ENCODE data around the gene SHANK2. TPM values are rescaled to one million over a fixed set of nuclear protein-coding genes. Genes with fewer than 3 reads are reported as not detected.

Gene SHANK2
- total and polyA plus RNA-seq, 10 of the 15 experiments (the other 5 are each of a cell fraction or from before 2014, with no cell fraction given): 0.01 to 0.31 (median 0.10) TPM; not detected in 5

DNA sequence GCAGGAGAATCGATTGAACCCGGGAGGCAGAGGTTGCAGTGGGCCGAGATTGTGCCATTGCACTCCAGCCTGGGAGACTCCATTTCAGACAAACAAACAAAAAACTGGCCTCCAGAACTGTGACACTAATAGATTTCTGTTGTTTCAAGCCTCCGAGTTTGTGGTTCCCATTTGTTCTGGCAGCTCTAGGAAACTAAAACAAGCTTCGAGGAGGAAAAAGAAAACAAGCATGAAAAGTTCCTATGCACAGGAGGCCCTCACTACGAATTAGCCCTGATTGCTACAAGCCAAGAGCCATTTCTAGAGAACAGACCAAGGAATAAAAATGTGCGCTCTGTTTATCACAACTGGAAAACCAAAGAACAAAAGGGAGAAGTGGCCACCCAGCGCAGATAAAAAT is 47.8 kb upstream of the SHANK2 start:
- Histone ChIP-seq H3K27ac (ENCODE audit: control insufficient read depth, insufficient read depth) (no peak overlapping the region), H3K36me3 (ENCODE audit: control insufficient read depth in 2 of 2, insufficient read depth in 2 of 2, low read length in 1 of 2) (no peaks in the 10 kb centered on the region), H4K20me1 (ENCODE audit: control insufficient read depth, insufficient read depth) (no peaks in the 10 kb centered on the region), H3K27me3 (replicated peaks in 1 of 2; ENCODE audit: control insufficient read depth in 2 of 2, insufficient read depth in 2 of 2, low read length in 1 of 2) (peaks cover 4 to 5% of the 10 kb centered on the region in 2 experiments; a peak in 1 of 4 replicates), H3K4me3 (no peak overlapping the region), H3K9me3 (replicated peaks; ENCODE audit: control insufficient read depth, insufficient read depth, low read length) (no peaks in the 10 kb centered on the region), H3K79me2 (ENCODE audit: control insufficient read depth, insufficient read depth, low read length) (no peaks in the 10 kb centered on the region), H3K9ac (ENCODE audit: control insufficient read depth, insufficient read depth, low read length) (no peak overlapping the region), H2AFZ (ENCODE audit: control insufficient read depth, low read depth, low read length) (no peak overlapping the region), H3K4me1 (ENCODE audit: control insufficient read depth, insufficient read depth, low read length) (no peaks in the 10 kb centered on the region), H3K4me2 (ENCODE audit: control insufficient read depth, insufficient read depth) (no peak overlapping the region)
- intact Hi-C loops (cut with micrococcal nuclease; ENCODE audit: unreplicated experiment) (no loop called here), in situ Hi-C loops (cut with MboI) (no loop called here)
- no peak for TF ChIP-seq EP300 (IDR thresholded peaks at IDR 0.05; ENCODE audit: borderline replicate concordance in 1 of 2, control insufficient read depth in 1 of 2, low read depth in 2 of 2, low read length in 2 of 2)
- TF ChIP-seq RAD21 (IDR thresholded peaks at IDR 0.05; ENCODE audit: insufficient read depth, low read depth, low read length): no peak
- no peak for TF ChIP-seq NFYB (IDR thresholded peaks at IDR 0.05; ENCODE audit: insufficient read depth, low read depth, low read length)
- TF ChIP-seq, protein P1, sequence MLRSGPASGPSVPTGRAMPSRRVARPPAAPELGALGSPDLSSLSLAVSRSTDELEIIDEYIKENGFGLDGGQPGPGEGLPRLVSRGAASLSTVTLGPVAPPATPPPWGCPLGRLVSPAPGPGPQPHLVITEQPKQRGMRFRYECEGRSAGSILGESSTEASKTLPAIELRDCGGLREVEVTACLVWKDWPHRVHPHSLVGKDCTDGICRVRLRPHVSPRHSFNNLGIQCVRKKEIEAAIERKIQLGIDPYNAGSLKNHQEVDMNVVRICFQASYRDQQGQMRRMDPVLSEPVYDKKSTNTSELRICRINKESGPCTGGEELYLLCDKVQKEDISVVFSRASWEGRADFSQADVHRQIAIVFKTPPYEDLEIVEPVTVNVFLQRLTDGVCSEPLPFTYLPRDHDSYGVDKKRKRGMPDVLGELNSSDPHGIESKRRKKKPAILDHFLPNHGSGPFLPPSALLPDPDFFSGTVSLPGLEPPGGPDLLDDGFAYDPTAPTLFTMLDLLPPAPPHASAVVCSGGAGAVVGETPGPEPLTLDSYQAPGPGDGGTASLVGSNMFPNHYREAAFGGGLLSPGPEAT (IDR thresholded peaks at IDR 0.05; ENCODE audit: low read depth): no peak
- no peak for TF ChIP-seq NRF1 (conservative IDR thresholded peaks at IDR 0.05; ENCODE audit: low read depth, low read length)
- TF ChIP-seq ZNF622 (IDR thresholded peaks at IDR 0.05): no peak
- TF ChIP-seq BCL11A (IDR thresholded peaks at IDR 0.05; ENCODE audit: low read depth, low read length): no peak
- TF ChIP-seq NFYA (IDR thresholded peaks at IDR 0.05; ENCODE audit: borderline replicate concordance, low read depth, low read length): no peak
- TF ChIP-seq FOXM1 (IDR thresholded peaks at IDR 0.05; ENCODE audit: low read depth, low read length): no peak
- TF ChIP-seq, protein P2, sequence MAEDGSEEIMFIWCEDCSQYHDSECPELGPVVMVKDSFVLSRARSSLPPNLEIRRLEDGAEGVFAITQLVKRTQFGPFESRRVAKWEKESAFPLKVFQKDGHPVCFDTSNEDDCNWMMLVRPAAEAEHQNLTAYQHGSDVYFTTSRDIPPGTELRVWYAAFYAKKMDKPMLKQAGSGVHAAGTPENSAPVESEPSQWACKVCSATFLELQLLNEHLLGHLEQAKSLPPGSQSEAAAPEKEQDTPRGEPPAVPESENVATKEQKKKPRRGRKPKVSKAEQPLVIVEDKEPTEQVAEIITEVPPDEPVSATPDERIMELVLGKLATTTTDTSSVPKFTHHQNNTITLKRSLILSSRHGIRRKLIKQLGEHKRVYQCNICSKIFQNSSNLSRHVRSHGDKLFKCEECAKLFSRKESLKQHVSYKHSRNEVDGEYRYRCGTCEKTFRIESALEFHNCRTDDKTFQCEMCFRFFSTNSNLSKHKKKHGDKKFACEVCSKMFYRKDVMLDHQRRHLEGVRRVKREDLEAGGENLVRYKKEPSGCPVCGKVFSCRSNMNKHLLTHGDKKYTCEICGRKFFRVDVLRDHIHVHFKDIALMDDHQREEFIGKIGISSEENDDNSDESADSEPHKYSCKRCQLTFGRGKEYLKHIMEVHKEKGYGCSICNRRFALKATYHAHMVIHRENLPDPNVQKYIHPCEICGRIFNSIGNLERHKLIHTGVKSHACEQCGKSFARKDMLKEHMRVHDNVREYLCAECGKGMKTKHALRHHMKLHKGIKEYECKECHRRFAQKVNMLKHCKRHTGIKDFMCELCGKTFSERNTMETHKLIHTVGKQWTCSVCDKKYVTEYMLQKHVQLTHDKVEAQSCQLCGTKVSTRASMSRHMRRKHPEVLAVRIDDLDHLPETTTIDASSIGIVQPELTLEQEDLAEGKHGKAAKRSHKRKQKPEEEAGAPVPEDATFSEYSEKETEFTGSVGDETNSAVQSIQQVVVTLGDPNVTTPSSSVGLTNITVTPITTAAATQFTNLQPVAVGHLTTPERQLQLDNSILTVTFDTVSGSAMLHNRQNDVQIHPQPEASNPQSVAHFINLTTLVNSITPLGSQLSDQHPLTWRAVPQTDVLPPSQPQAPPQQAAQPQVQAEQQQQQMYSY (CRISPR knock-in tag; IDR thresholded peaks at IDR 0.05): no peak
- TF ChIP-seq, protein P3, sequence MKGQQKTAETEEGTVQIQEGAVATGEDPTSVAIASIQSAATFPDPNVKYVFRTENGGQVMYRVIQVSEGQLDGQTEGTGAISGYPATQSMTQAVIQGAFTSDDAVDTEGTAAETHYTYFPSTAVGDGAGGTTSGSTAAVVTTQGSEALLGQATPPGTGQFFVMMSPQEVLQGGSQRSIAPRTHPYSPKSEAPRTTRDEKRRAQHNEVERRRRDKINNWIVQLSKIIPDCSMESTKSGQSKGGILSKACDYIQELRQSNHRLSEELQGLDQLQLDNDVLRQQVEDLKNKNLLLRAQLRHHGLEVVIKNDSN (IDR thresholded peaks at IDR 0.05; ENCODE audit: borderline replicate concordance, extremely low read length, insufficient read depth, low read depth, low read length): no peak
- TF ChIP-seq NR2C2 (IDR thresholded peaks at IDR 0.05; ENCODE audit: borderline replicate concordance, control insufficient read depth, insufficient read length, low read depth): no peak
- TF ChIP-seq POLR2A (IDR thresholded peaks at IDR 0.05; ENCODE audit: low read depth, low read length): no peak
- no peak for ATAC-seq
- RAD21 ChIA-PET (ENCODE audit: unreplicated experiment): no interaction called here
- CTCF ChIA-PET: no interaction called here
- 29% methylated on average over 8 of the region's 8 CpGs for WGBS (ENCODE audit: insufficient coverage, insufficient replicate concordance, low lambda C conversion rate, missing lambda C conversion rate)
- no peak for FAIRE-seq
- SMC1A ChIA-PET (ENCODE audit: uncharacterized antibody, unreplicated experiment): no interaction called here
- POLR2A ChIA-PET: no interaction called here
- DNase-seq (ENCODE audit: low read depth, low spot score): no peak
- no TSS peak for BruUV-seq (replicated peaks)

All from GM12878 (cell line).